Measurements from ENCODE around the gene DCAF10. TPM values are rescaled to one million over a fixed set of nuclear protein-coding genes. Genes with fewer than 3 reads are reported as not detected.

Gene DCAF10
- polyA plus RNA-seq, 1 donor from 2014 or later: 23.3 TPM

DNA sequence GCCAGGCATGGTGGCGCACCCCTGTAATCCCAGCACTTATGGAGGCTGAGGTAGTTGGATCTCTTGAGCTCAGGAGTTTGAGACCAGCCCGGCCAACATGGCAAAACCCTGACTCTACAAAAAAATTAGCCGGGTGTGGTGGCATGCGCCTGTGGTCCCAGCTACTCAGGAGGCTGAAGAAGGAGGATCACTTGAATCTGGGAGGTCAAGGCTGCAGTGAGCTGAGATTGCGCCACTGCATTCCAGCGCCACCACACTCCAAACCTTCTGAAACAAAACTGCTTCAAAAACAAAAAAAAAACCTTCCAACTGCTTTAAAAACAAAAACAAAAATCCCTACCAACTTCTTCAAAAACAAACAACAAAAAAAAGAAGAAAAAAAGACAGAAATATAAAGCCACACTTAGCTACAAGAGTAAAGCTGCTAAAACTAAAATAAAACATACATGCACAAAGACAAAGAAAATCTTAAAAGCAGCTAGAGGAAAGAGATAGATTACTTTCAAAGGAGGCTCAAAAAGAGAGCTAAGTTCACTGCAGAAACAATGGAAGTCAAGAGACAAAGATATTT lies 11.4 kb downstream of the DCAF10 start:
- Histone ChIP-seq H3F3A (ENCODE audit: insufficient read depth, low read length, poor library complexity, severe bottlenecking) (no peaks in the 10 kb centered on the region), H3K27me3 (ENCODE audit: insufficient read depth, low read depth, low read length) (no peaks in the 10 kb centered on the region), H3K79me2 (replicated peaks; ENCODE audit: insufficient read depth, low read length) (peaks cover 21% of the 10 kb centered on the region), H2AFZ (ENCODE audit: low read depth, low read length) (no peak overlapping the region), H3K4me2 (ENCODE audit: low read length) (no peak overlapping the region), H3K9ac (ENCODE audit: low read length) (no peak overlapping the region), H4K20me1 (ENCODE audit: insufficient read depth) (no peaks in the 10 kb centered on the region), H3K9me2 (ENCODE audit: insufficient read depth, low read length) (no peaks in the 10 kb centered on the region), H3K27ac (ENCODE audit: low read length) (no peak overlapping the region), H3K4me3 (ENCODE audit: low read length) (no peak overlapping the region), H3K36me3 (ENCODE audit: insufficient read depth, low read length) (no peaks in the 10 kb centered on the region), H3K9me3 (ENCODE audit: low read length) (no peaks in the 10 kb centered on the region)
- TF ChIP-seq EZH2 (IDR thresholded peaks at IDR 0.05; ENCODE audit: borderline replicate concordance, insufficient read depth, low read length, poor library complexity, severe bottlenecking) (no peak), SMC3 (conservative IDR thresholded peaks at IDR 0.05; ENCODE audit: poor library complexity) (no peak), POLR2AphosphoS5 (IDR thresholded peaks at IDR 0.05) (no peak), TAF1 (IDR thresholded peaks at IDR 0.05; ENCODE audit: low read depth) (no peak), EP300 (conservative IDR thresholded peaks at IDR 0.05; ENCODE audit: poor library complexity, severe bottlenecking) (no peak), RAD21 (conservative IDR thresholded peaks at IDR 0.05) (no peak), MXI1 (conservative IDR thresholded peaks at IDR 0.05; ENCODE audit: poor library complexity, severe bottlenecking) (no peak)
- TF ChIP-seq, protein P1, sequence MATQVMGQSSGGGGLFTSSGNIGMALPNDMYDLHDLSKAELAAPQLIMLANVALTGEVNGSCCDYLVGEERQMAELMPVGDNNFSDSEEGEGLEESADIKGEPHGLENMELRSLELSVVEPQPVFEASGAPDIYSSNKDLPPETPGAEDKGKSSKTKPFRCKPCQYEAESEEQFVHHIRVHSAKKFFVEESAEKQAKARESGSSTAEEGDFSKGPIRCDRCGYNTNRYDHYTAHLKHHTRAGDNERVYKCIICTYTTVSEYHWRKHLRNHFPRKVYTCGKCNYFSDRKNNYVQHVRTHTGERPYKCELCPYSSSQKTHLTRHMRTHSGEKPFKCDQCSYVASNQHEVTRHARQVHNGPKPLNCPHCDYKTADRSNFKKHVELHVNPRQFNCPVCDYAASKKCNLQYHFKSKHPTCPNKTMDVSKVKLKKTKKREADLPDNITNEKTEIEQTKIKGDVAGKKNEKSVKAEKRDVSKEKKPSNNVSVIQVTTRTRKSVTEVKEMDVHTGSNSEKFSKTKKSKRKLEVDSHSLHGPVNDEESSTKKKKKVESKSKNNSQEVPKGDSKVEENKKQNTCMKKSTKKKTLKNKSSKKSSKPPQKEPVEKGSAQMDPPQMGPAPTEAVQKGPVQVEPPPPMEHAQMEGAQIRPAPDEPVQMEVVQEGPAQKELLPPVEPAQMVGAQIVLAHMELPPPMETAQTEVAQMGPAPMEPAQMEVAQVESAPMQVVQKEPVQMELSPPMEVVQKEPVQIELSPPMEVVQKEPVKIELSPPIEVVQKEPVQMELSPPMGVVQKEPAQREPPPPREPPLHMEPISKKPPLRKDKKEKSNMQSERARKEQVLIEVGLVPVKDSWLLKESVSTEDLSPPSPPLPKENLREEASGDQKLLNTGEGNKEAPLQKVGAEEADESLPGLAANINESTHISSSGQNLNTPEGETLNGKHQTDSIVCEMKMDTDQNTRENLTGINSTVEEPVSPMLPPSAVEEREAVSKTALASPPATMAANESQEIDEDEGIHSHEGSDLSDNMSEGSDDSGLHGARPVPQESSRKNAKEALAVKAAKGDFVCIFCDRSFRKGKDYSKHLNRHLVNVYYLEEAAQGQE (IDR thresholded peaks at IDR 0.05; ENCODE audit: borderline replicate concordance): no peak
- TF ChIP-seq, protein P2, sequence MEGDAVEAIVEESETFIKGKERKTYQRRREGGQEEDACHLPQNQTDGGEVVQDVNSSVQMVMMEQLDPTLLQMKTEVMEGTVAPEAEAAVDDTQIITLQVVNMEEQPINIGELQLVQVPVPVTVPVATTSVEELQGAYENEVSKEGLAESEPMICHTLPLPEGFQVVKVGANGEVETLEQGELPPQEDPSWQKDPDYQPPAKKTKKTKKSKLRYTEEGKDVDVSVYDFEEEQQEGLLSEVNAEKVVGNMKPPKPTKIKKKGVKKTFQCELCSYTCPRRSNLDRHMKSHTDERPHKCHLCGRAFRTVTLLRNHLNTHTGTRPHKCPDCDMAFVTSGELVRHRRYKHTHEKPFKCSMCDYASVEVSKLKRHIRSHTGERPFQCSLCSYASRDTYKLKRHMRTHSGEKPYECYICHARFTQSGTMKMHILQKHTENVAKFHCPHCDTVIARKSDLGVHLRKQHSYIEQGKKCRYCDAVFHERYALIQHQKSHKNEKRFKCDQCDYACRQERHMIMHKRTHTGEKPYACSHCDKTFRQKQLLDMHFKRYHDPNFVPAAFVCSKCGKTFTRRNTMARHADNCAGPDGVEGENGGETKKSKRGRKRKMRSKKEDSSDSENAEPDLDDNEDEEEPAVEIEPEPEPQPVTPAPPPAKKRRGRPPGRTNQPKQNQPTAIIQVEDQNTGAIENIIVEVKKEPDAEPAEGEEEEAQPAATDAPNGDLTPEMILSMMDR (IDR thresholded peaks at IDR 0.05; ENCODE audit: poor library complexity, severe bottlenecking): no peak

DNA sequence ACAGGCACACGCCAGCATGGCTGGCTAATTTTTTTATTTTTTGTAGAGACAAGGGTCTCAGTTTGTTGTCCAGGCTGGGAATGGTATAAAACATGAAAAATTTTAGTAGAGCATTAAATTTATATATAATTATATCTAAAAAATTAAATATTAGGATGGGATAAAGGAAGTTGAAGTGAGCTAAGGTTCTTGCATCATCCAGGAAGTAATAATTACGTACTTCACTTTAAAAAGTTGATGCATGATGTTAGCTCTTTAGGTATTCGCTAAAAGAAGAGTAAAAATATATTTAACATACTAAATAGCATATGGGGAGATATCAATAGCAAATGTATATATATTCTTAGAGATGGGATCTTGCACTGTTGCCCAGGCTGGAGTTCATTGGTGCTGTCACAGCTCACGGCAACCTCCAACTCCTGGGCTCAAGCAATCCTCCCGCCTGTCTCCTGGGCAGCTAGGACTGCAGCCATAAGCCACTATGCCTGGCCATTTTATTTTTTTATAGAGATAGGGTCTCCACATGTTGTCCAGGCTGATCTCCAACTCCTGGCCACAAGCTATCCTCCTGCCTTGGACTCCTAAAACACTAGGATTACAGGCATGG lies 12.3 kb downstream of the DCAF10 start:
- no peaks in the 10 kb centered on the region for H3K36me3 ChIP-seq (ENCODE audit: insufficient read depth, low read length)
- peaks cover 19% of the 10 kb centered on the region for H3K79me2 ChIP-seq (replicated peaks; ENCODE audit: insufficient read depth, low read length)
- TF ChIP-seq EZH2 (IDR thresholded peaks at IDR 0.05; ENCODE audit: borderline replicate concordance, insufficient read depth, low read length, poor library complexity, severe bottlenecking): no peak
- TF ChIP-seq, protein P2 (IDR thresholded peaks at IDR 0.05; ENCODE audit: poor library complexity, severe bottlenecking): no peak
- no peak for TF ChIP-seq MXI1 (conservative IDR thresholded peaks at IDR 0.05; ENCODE audit: poor library complexity, severe bottlenecking)
- no peak for TF ChIP-seq RAD21 (conservative IDR thresholded peaks at IDR 0.05)
- TF ChIP-seq TAF1 (IDR thresholded peaks at IDR 0.05; ENCODE audit: low read depth): no peak
- TF ChIP-seq, protein P1 (IDR thresholded peaks at IDR 0.05; ENCODE audit: borderline replicate concordance): no peak
- TF ChIP-seq POLR2AphosphoS5 (IDR thresholded peaks at IDR 0.05): no peak
- no peak for TF ChIP-seq SMC3 (conservative IDR thresholded peaks at IDR 0.05; ENCODE audit: poor library complexity)
- TF ChIP-seq EP300 (conservative IDR thresholded peaks at IDR 0.05; ENCODE audit: poor library complexity, severe bottlenecking): no peak
- no peak overlapping the region for H2AFZ ChIP-seq (ENCODE audit: low read depth, low read length)
- H3K4me2 ChIP-seq (ENCODE audit: low read length): no peak overlapping the region
- H3K9me3 ChIP-seq (ENCODE audit: low read length): no peaks in the 10 kb centered on the region
- H3K27me3 ChIP-seq (ENCODE audit: insufficient read depth, low read depth, low read length): no peaks in the 10 kb centered on the region
- no peak overlapping the region for H3K4me3 ChIP-seq (ENCODE audit: low read length)
- H3F3A ChIP-seq (ENCODE audit: insufficient read depth, low read length, poor library complexity, severe bottlenecking): no peaks in the 10 kb centered on the region
- H3K9me2 ChIP-seq (ENCODE audit: insufficient read depth, low read length): no peaks in the 10 kb centered on the region
- H3K27ac ChIP-seq (ENCODE audit: low read length): no peak overlapping the region
- no peaks in the 10 kb centered on the region for H4K20me1 ChIP-seq (ENCODE audit: insufficient read depth)
- H3K9ac ChIP-seq (ENCODE audit: low read length): no peak overlapping the region

All from neural cell (in vitro differentiated cells).